Adrenal gland (tissue), 12 donors: ENCODE results near the gene KIF11. TPM values are rescaled to one million over a fixed set of nuclear protein-coding genes. Genes with fewer than 3 reads are reported as not detected.

Source experiments
- DNase-seq, 7 donors: peaks; one replicate each; pipeline ENCODE4 v3.0.0-alpha.2; 2019 to 2020
- H3K27ac ChIP-seq, 5 donors: fragments of 200-600 bp; sonication (generic) in 4 of 5; 1 replicate in 3 of 5; 2 replicates in 2 of 5; pipeline versions ENCODE4 v1.5.1 to v1.8.0; 2016 to 2020; ENCODE audit warnings: mild to moderate bottlenecking in 1 of 5
- H3K27me3 ChIP-seq: fragments of 200-600 bp; 2 replicates; pipeline ENCODE4 v1.8.0; 2021
- H3K36me3 ChIP-seq, 2 donors: fragments of 200-600 bp; replicated peaks in 1 of 2; 1 replicate in 1 of 2; 2 replicates in 1 of 2; pipeline versions ENCODE4 v1.5.1 to v1.8.0; 2018 to 2022
- H3K4me1 ChIP-seq, 2 donors: fragments of 200-600 bp; replicated peaks in 1 of 2; 1 replicate in 1 of 2; 2 replicates in 1 of 2; pipeline versions ENCODE4 v1.5.1 to v1.8.0; 2018 to 2021
- H3K4me3 ChIP-seq, 4 donors: fragments of 200-600 bp; sonication (generic) in 3 of 4; one replicate each; pipeline ENCODE4 v1.5.1; 2016 to 2018
- H3K9me3 ChIP-seq, 3 donors: fragments of 200-600 bp; sonication (generic) in 1 of 3; replicated peaks in 1 of 3; 1 replicate in 2 of 3; 2 replicates in 1 of 3; pipeline versions ENCODE4 v1.5.1 to v1.8.0; 2016 to 2021
- CTCF ChIP-seq, 6 experiments: fragments of 450-650 bp in 4 of 6; fragments of 200-600 bp in 2 of 6; sonication (generic) in 1 of 6; IDR thresholded peaks; 1 replicate in 5 of 6; 2 replicates in 1 of 6; pipeline versions ENCODE4 v1.5.1 to v1.8.0; 2016 to 2021; ENCODE audit warnings: antibody characterized with exemption in 6 of 6, mild to moderate bottlenecking in 2 of 6, moderate library complexity in 1 of 6
- POLR2A ChIP-seq, 2 donors: fragments of 450-650 bp; IDR thresholded peaks; one replicate each; pipeline ENCODE4 v1.6.1; 2017; ENCODE audit warnings: antibody characterized with exemption in 2 of 2, mild to moderate bottlenecking in 2 of 2, moderate library complexity in 1 of 2
- WGBS, 4 donors: extraction: QIAGEN DNeasy Blood & Tissue Kit in 2 of 4; methylation state at CpG; one replicate each; pipeline versions ENCODE4 v1.1.5 to v1.1.7; 2013 to 2017; 5-methylcytosine and 5-hydroxymethylcytosine counted together
- intact Hi-C, 2 donors: fragments of 100-400 bp; cut with DNase I; formaldehyde crosslinking; loops; one replicate each; pipeline versions ENCODE4 v1.14.1 to v1.15.0; 2022 to 2023
- polyA plus RNA-seq, 3 donors: library from polyadenylated mRNA; stranded (reverse); fragments of 200-250 nt in 2 of 3; fragments of 350-450 nt in 1 of 3; fragmentation: Illumina TruSeq in 1 of 3; extraction: RNeasy Lipid Tissue Mini Kit (QIAGEN cat#74804) in 1 of 3; gene quantifications; one replicate each; pipeline ENCODE4 v1.2.3, GENCODE V29; 2013 to 2014
- total RNA-seq, 9 donors: library from RNA; depleted of rRNA in 4 of 9; stranded (reverse); fragments of >200 nt in 4 of 9; fragments of 120-200 nt in 1 of 9; fragmentation: NEBNext Ultra II Directional in 1 of 9; extraction: Animal tissue kit (Norgen Biotek cat#: 25700) in 1 of 9; gene quantifications; one replicate each; pipeline versions ENCODE4 v1.1.0 to v1.2.4, GENCODE V29; 2013 to 2023
- donor health status: healthy with polysubstance abuse.
- donor health status: Bipolar disorder and iron deficiency.
- donor health status: DM: yes; HTN: yes; CAD: no.
- donor health status: DM: no; HTN: no; CAD: no.
- donor health status: DM: no; HTN: no; CAD: no.
- donor health status: DM: yes; HTN: yes; CAD: no.

The KIF11 gene
- total and polyA plus RNA-seq, 12 donors, result 0.30 to 11.6 (median 1.4) TPM

- Histone ChIP-seq H3K4me3 (peak within 1 kb of the TSS; percentile 46 to 87 (median 78)), H3K4me1 (peaks cover 22 to 27% of the 10 kb centered on the region in 2 donors), H3K36me3 (peaks cover 0 to 9% of the 10 kb centered on the region in 2 donors), H3K27me3 (no peaks in the 10 kb centered on the region), H3K9me3 (no peaks in the 10 kb centered on the region), H3K27ac (peak within 1 kb of the TSS; percentile 91 to 97 (median 93))
- intact Hi-C loops, result loop anchor here in 1 of 2 donors (10.0 kb wide), 1 partner anchor 125 kb away; no protein-coding TSS in a partner anchor
- WGBS, 4 donors, result 0 to 1% (median 0%) methylated on average over 1 to 76 of the region's 79 CpGs; no CpG with 5 or more reads in 1 of the 4 donors
- DNase-seq, result peak; percentile 72 to 84 (median 75)
- TF ChIP-seq POLR2A (IDR thresholded peaks at IDR 0.05), result peak; percentile 88 to 96
- TF ChIP-seq CTCF (IDR thresholded peaks at IDR 0.05), result peak in 1 of 6 experiments; percentile 28
Measured at GRCh38 chr10:92689663-92690210, 96.8 kb downstream of the KIF11 start, which contains the start of gene HHEX. Gene HHEX, plus strand, starts transcription at chr10:92689955. Its CDS starts 32 bp downstream, at chr10:92689987.

GRCh38 chr10:92690211-92690914 is 97.4 kb downstream of the KIF11 start:
- Histone ChIP-seq H3K4me3 (peak overlapping the region; percentile 46 to 87 (median 78)), H3K36me3 (peaks cover 0 to 13% of the 10 kb centered on the region in 2 donors), H3K27ac (peak overlapping the region; percentile 91 to 97 (median 93)), H3K9me3 (no peaks in the 10 kb centered on the region), H3K27me3 (no peaks in the 10 kb centered on the region), H3K4me1 (peaks cover 29 to 33% of the 10 kb centered on the region in 2 donors)
- DNase-seq, result peak; percentile 72 to 83 (median 78)
- intact Hi-C loops, result no loop called here
- WGBS, 4 donors, result 2% methylated on average over 34 to 73 of the region's 73 CpGs
- TF ChIP-seq CTCF (IDR thresholded peaks at IDR 0.05) (no peak), POLR2A (IDR thresholded peaks at IDR 0.05) (peak in 1 of 2 donors; percentile 12)

GRCh38 chr10:92690915-92691590 is 98.1 kb downstream of the KIF11 start:
- intact Hi-C loops, result no loop called here
- no peaks in the 10 kb centered on the region for H3K9me3 ChIP-seq
- DNase-seq, result peak; percentile 22 to 65 (median 43)
- H3K27me3 ChIP-seq, result no peaks in the 10 kb centered on the region
- H3K36me3 ChIP-seq, result peaks cover 0 to 15% of the 10 kb centered on the region in 2 donors
- H3K4me1 ChIP-seq, result peaks cover 33 to 37% of the 10 kb centered on the region in 2 donors
- TF ChIP-seq POLR2A (IDR thresholded peaks at IDR 0.05) (no peak), CTCF (IDR thresholded peaks at IDR 0.05) (no peak)
- peak overlapping the region; percentile 55 to 97 (median 93) for H3K27ac ChIP-seq
- H3K4me3 ChIP-seq, result peak overlapping the region in 2 of 4 donors; percentile 80 to 87
- 39 to 53% (median 47%) methylated on average over 30 of the region's 30 CpGs for WGBS, 4 donors

GRCh38 chr10:92691591-92692079 is 98.7 kb downstream of the KIF11 start:
- Histone ChIP-seq H3K36me3 (peaks cover 0 to 15% of the 10 kb centered on the region in 2 donors), H3K27ac (peak overlapping the region; percentile 55 to 97 (median 93)), H3K9me3 (no peaks in the 10 kb centered on the region), H3K4me3 (peak overlapping the region in 2 of 4 donors; percentile 80 to 87), H3K27me3 (no peaks in the 10 kb centered on the region), H3K4me1 (peaks cover 37% of the 10 kb centered on the region in 2 donors)
- intact Hi-C loops, result no loop called here
- peak; percentile 42 to 77 (median 61) for DNase-seq
- peak in 1 of 2 donors; percentile 11 for TF ChIP-seq POLR2A (IDR thresholded peaks at IDR 0.05)
- no peak for TF ChIP-seq CTCF (IDR thresholded peaks at IDR 0.05)
- WGBS, 4 donors, result 39 to 51% (median 41%) methylated on average over 21 to 35 of the region's 35 CpGs
